ENCODE results near the gene TULP3.

GRCh38 chr12:2904260-2904659, 13.6 kb downstream of the TULP3 start:
- TF ChIP-seq CTCF (IDR thresholded peaks at IDR 0.05; ENCODE audit: poor library complexity), result no peak
- no peak for TF ChIP-seq EZH2 (IDR thresholded peaks at IDR 0.05; ENCODE audit: borderline replicate concordance)

All from hepatocyte (in vitro differentiated cells).